Esophagus squamous epithelium (tissue), 5 donors: ENCODE results near the gene TNFAIP2. TPM values are rescaled to one million over a fixed set of nuclear protein-coding genes. Genes with fewer than 3 reads are reported as not detected.
"Not testable (repeated sequence)": the region's sequence is repeated elsewhere in the genome, so short reads cannot be mapped to it uniquely, and the experiment has no call there.

Experiments
- DNase-seq: peaks from one replicate; lab custom pipeline; 2025; lab: John Stamatoyannopoulos, UW
- H3K27ac ChIP-seq, 4 donors: fragments of 200-600 bp; sonication (generic); one replicate each; pipeline ENCODE4 v1.5.1; 2016 to 2019; ENCODE audit warnings: mild to moderate bottlenecking in 1 of 4
- H3K27me3 ChIP-seq, 4 donors: fragments of 200-600 bp; sonication (generic); 1 replicate in 3 of 4; 2 replicates in 1 of 4; pipeline versions ENCODE4 v1.5.1 to v1.6.0; 2017 to 2021; ENCODE audit warnings: antibody characterized with exemption in 1 of 4
- H3K36me3 ChIP-seq, 3 donors: fragments of 200-600 bp; sonication (generic); one replicate each; pipeline ENCODE4 v1.5.1; 2016 to 2019
- H3K4me1 ChIP-seq, 3 donors: fragments of 200-600 bp; sonication (generic); one replicate each; pipeline ENCODE4 v1.5.1; 2017 to 2019
- H3K4me3 ChIP-seq, 4 donors: fragments of 200-600 bp; sonication (generic); 1 replicate in 3 of 4; 2 replicates in 1 of 4; pipeline ENCODE4 v1.5.1; 2016 to 2019; ENCODE audit warnings: mild to moderate bottlenecking in 2 of 4, moderate library complexity in 1 of 4
- H3K9me3 ChIP-seq, 3 donors: fragments of 200-600 bp; sonication (generic); one replicate each; pipeline ENCODE4 v1.5.1; 2016 to 2019
- POLR2A ChIP-seq, 4 donors: fragments of 450-650 bp; IDR thresholded peaks; one replicate each; pipeline ENCODE4 v1.6.1; 2017; ENCODE audit warnings: antibody characterized with exemption in 4 of 4, mild to moderate bottlenecking in 4 of 4, moderate library complexity in 3 of 4
- WGBS, 2 donors: methylation state at CpG; one replicate each; pipeline ENCODE4 v1.1.5; 2018; 5-methylcytosine and 5-hydroxymethylcytosine counted together
- intact Hi-C: fragments of 100-400 bp; cut with DNase I; formaldehyde crosslinking; loops from one replicate; pipeline ENCODE4 v1.15.0; 2022
- total RNA-seq, 4 donors: library from RNA; depleted of rRNA; stranded (reverse); fragments of >200 nt; gene quantifications; one replicate each; pipeline ENCODE4 v1.1.0, GENCODE V29; 2016
- TF ChIP-seq, protein P1 (sequence below), 6 experiments: fragments of 450-650 bp in 4 of 6; fragments of 200-600 bp in 2 of 6; sonication (generic) in 2 of 6; IDR thresholded peaks; one replicate each; pipeline ENCODE4 v1.5.1; 2016 to 2019; ENCODE audit warnings: antibody characterized with exemption in 6 of 6, mild to moderate bottlenecking in 4 of 6, moderate library complexity in 4 of 6
- donor health status: DM: yes; HTN: yes; CAD: no.

The TNFAIP2 gene
- total RNA-seq, 4 donors from 2014 or later, result 36.6 to 163 (median 130) TPM

DNA sequence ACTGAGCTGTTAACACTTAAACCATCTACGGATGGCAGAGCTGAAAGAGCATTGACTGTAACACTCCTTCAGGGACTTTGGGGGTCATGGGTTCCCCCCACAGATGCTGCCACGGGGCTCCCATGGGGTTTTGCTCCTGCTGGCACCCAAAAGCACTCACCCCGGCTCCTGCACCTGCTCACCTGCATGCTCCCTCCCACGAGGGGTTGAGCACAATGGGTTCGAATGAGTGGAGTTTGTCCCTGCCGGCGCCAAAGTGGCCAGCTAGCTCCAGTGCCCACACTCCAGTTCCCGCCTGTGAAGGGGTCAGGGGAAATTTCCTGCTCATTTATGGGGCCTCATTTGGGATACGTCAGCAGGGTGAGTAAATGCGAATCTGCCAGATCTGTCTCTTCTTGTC, 40.7 kb downstream of the TNFAIP2 start:
- Histone ChIP-seq H3K27ac (no peak overlapping the region), H3K9me3 (peaks cover 0 to 12% (median 0%) of the 10 kb centered on the region in 3 donors), H3K36me3 (no peaks in the 10 kb centered on the region), H3K4me1 (peaks cover 0 to 28% (median 6%) of the 10 kb centered on the region in 3 donors), H3K27me3 (peaks cover 0 to 4% (median 0%) of the 10 kb centered on the region in 4 donors), H3K4me3 (no peak overlapping the region)
- intact Hi-C loops, result no loop called here
- 72 to 75% methylated on average over 4 to 6 of the region's 10 CpGs for WGBS, 2 donors
- DNase-seq, result no peak
- TF ChIP-seq POLR2A (IDR thresholded peaks at IDR 0.05), result no peak
- TF ChIP-seq, protein P1, sequence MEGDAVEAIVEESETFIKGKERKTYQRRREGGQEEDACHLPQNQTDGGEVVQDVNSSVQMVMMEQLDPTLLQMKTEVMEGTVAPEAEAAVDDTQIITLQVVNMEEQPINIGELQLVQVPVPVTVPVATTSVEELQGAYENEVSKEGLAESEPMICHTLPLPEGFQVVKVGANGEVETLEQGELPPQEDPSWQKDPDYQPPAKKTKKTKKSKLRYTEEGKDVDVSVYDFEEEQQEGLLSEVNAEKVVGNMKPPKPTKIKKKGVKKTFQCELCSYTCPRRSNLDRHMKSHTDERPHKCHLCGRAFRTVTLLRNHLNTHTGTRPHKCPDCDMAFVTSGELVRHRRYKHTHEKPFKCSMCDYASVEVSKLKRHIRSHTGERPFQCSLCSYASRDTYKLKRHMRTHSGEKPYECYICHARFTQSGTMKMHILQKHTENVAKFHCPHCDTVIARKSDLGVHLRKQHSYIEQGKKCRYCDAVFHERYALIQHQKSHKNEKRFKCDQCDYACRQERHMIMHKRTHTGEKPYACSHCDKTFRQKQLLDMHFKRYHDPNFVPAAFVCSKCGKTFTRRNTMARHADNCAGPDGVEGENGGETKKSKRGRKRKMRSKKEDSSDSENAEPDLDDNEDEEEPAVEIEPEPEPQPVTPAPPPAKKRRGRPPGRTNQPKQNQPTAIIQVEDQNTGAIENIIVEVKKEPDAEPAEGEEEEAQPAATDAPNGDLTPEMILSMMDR (IDR thresholded peaks at IDR 0.05), result no peak

DNA sequence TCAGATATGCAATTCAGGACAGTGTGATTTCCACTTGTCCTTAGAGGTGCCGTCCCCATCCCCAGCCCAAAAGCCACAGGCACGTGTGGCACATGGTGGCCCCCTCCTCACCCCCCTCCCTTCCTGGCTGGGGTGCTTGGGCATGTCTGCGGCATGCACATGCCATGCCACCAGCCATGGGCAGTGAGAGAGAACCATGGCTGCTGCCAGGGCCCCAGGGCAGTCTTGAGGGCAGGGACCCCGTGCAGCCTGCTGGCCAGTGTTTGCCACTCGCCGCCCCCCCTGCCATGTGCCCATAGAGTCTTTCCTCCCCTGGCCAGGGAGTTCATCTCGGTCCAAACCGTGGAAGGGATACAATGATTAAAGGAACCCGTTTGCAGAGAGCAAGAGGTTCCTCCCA, 41.5 kb downstream of the TNFAIP2 start:
- peaks cover 0 to 20% (median 6%) of the 10 kb centered on the region in 3 donors for H3K4me1 ChIP-seq
- intact Hi-C loops, result no loop called here
- H3K27me3 ChIP-seq, result peaks cover 0 to 4% (median 0%) of the 10 kb centered on the region in 4 donors
- H3K9me3 ChIP-seq, result peaks cover 0 to 19% (median 0%) of the 10 kb centered on the region in 3 donors
- H3K36me3 ChIP-seq, result no peaks in the 10 kb centered on the region
- TF ChIP-seq, protein P1 (IDR thresholded peaks at IDR 0.05), result no peak
- TF ChIP-seq POLR2A (IDR thresholded peaks at IDR 0.05), result no peak
- H3K4me3 ChIP-seq, result no peak overlapping the region
- no peak for DNase-seq
- H3K27ac ChIP-seq, result no peak overlapping the region
- WGBS, 2 donors, result 54 to 56% methylated on average over 8 to 9 of the region's 9 CpGs

DNA sequence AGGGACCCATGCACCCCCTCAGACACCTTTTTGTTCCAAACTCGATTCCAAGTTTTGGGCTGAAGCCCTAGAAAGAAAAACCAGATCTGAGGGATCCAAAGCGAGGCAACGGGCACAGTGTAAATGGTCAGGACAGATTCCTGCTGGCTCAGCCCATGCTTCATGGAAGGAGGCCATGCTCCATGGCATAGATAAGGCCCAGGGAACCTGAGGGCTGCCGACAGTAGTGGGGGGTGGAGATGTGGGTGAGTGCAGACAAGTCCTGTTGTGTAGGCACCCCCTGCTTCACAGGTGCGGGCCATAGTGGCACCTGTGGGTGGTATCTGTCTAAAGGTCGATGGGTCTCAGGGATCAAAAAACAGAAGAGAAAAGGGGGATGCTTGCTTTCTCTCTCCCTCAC, 42.1 kb downstream of the TNFAIP2 start:
- intact Hi-C loops, result no loop called here
- TF ChIP-seq, protein P1 (IDR thresholded peaks at IDR 0.05), result no peak
- TF ChIP-seq POLR2A (IDR thresholded peaks at IDR 0.05), result no peak
- DNase-seq, result no peak
- Histone ChIP-seq H3K4me1 (peaks cover 0 to 15% (median 5%) of the 10 kb centered on the region in 3 donors), H3K27me3 (peaks cover 0 to 9% (median 0%) of the 10 kb centered on the region in 4 donors), H3K36me3 (no peaks in the 10 kb centered on the region), H3K27ac (no peak overlapping the region), H3K9me3 (peaks cover 0 to 25% (median 0%) of the 10 kb centered on the region in 3 donors), H3K4me3 (no peak overlapping the region)
- WGBS, 2 donors, result 84 to 94% methylated on average over 4 to 5 of the region's 6 CpGs

DNA sequence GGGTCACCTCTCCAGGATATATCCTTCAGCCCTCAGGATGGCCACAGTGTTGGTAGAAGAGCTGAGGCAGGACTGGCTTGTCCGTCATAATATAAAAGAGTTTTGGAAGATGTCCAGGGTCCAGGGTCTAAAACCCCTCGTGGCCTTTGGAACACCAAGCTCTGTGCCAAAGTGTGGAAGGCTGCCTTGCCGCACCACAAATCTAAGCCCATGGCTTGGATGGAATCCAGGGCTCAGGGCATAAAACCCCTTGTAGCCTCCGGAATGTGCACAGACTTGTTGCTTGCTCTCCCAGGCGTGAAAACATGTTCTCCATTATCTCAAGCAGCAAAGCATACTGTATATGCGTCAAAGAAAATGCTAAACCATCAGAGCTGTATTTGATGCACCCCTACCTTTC, 46.7 kb downstream of the TNFAIP2 start:
- TF ChIP-seq, protein P1 (IDR thresholded peaks at IDR 0.05), result no peak
- TF ChIP-seq POLR2A (IDR thresholded peaks at IDR 0.05), result no peak
- intact Hi-C loops, result no loop called here

DNA sequence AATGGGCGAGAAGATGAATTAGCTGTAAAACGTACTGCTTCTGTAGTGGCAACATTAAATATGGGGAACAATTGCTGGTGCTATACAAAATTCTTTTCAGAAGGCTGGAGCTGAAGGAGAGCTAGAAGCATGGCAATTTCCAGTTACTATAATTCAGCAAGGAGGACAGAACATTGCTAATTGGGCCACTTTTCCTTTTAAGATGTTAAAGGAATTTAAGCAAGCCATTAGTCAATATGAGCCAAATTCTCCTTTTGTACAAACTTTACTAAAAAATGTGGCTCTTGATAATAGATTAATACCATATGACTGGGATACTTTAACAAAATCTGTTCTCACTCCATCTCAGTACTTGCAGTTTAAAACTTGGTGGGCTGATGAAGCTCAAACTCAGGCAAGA, 47.9 kb downstream of the TNFAIP2 start:
- H3K9me3 ChIP-seq, result peaks cover 0 to 27% (median 4%) of the 10 kb centered on the region in 3 donors
- H3K4me3 ChIP-seq, H3K27me3 ChIP-seq, H3K36me3 ChIP-seq, H3K27ac ChIP-seq, intact Hi-C loops, DNase-seq: not testable (repeated sequence)
- H3K4me1 ChIP-seq, result peaks cover 0 to 37% (median 0%) of the 10 kb centered on the region in 3 donors
- WGBS, 2 donors, result 66 to 68% methylated on average over 2 of the region's 2 CpGs

More for the DNA sequence above, 46.7 kb downstream of the TNFAIP2 start:
- Histone ChIP-seq H3K4me3 (no peak overlapping the region), H3K27ac (no peak overlapping the region), H3K9me3 (peaks cover 0 to 27% (median 2%) of the 10 kb centered on the region in 3 donors), H3K4me1 (peaks cover 0 to 31% (median 0%) of the 10 kb centered on the region in 3 donors), H3K27me3 (peaks cover 0 to 10% (median 0%) of the 10 kb centered on the region in 4 donors), H3K36me3 (no peaks in the 10 kb centered on the region)
- 65 to 70% methylated on average over 5 to 6 of the region's 6 CpGs for WGBS, 2 donors
- no peak for DNase-seq
